ENCODE measurements around the gene TESK2. TPM values are rescaled to one million over a fixed set of nuclear protein-coding genes. Genes with fewer than 3 reads are reported as not detected.
"Not testable (repeated sequence)": the region's sequence is repeated elsewhere in the genome, so short reads cannot be mapped to it uniquely, and the experiment has no call there.

Gene TESK2
- total RNA-seq, 6 donors from 2014 or later: 2.3 to 7.4 (median 5.7) TPM

DNA sequence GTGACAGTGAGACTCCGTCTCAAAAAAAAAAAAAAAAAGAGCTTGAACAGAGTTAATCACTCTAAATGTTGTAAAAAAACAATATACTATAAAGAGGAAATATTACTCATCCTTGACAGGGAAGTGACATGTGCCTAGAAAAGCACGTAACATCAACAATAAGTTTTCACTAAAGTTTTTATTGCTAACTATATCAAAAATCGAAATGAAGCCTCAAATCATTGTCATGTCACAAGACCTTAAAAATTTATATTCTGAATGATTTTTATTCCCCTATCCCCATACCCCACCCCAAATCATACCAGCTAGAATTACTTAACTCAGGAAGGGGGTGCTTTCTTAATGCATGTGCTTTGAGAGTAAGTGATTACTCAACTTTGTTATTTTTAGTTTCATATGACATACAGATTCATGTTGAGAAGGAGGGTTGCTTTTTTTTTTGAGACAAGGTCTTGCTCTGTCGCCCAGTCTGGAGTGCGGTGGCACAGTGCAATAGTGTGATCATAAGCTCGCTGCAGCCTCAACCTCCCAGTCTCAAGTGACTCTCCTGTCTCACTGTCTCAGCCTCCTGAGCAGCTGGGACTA, 97.2 kb downstream of the TESK2 start:
- no peaks in the 10 kb centered on the region for H3K9me3 ChIP-seq
- H3K4me3 ChIP-seq: no peak overlapping the region
- H3K27me3 ChIP-seq: no peaks in the 10 kb centered on the region
- 49 to 51% methylated on average over 6 of the region's 6 CpGs for WGBS, 2 donors
- H3K4me1 ChIP-seq: peaks cover 12 to 18% (median 13%) of the 10 kb centered on the region in 4 donors
- ATAC-seq (ENCODE audit: low FRiP score in 2 of 2) (peak; percentile 53 to 85), DNase-seq (peak in 1 of 2 donors; percentile 45)
- H3K27ac ChIP-seq: peak overlapping the region; percentile 68 to 82 (median 74)
- no peak for TF ChIP-seq EP300 (IDR thresholded peaks at IDR 0.05)
- TF ChIP-seq POLR2AphosphoS5 (IDR thresholded peaks at IDR 0.05): peak in 1 of 2 donors; percentile 11
- no peaks in the 10 kb centered on the region for H3K36me3 ChIP-seq

DNA sequence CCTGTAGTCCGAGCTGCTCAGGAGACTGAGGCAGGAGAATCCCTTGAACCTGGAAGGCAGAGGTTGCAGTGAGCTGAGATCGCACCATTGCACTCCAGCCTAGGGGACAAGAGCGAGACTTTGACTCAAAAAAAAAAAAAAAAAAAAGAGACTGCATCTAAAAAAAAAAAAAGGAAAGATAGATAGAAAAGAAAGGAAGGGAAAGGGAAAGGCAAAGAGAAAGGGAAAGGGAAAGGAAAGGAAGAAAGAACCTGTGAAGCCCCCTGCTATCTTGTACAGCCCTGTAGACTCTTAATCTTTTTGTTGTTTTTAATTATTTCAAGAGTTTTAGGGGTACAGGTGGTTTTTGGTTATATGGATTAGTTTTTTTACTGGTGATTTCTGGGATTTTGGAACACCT, 104.7 kb downstream of the TESK2 start:
- no peak for DNase-seq
- no peak for TF ChIP-seq POLR2A (IDR thresholded peaks at IDR 0.05)
- no peak for TF ChIP-seq POLR2AphosphoS5 (IDR thresholded peaks at IDR 0.05)
- no peak for TF ChIP-seq EP300 (IDR thresholded peaks at IDR 0.05)
- TF ChIP-seq, protein P1, sequence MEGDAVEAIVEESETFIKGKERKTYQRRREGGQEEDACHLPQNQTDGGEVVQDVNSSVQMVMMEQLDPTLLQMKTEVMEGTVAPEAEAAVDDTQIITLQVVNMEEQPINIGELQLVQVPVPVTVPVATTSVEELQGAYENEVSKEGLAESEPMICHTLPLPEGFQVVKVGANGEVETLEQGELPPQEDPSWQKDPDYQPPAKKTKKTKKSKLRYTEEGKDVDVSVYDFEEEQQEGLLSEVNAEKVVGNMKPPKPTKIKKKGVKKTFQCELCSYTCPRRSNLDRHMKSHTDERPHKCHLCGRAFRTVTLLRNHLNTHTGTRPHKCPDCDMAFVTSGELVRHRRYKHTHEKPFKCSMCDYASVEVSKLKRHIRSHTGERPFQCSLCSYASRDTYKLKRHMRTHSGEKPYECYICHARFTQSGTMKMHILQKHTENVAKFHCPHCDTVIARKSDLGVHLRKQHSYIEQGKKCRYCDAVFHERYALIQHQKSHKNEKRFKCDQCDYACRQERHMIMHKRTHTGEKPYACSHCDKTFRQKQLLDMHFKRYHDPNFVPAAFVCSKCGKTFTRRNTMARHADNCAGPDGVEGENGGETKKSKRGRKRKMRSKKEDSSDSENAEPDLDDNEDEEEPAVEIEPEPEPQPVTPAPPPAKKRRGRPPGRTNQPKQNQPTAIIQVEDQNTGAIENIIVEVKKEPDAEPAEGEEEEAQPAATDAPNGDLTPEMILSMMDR (IDR thresholded peaks at IDR 0.05): no peak
- Histone ChIP-seq H3K4me3 (no peak overlapping the region), H3K27ac (no peak overlapping the region), H3K9me3 (no peaks in the 10 kb centered on the region), H3K4me1 (no peaks in the 10 kb centered on the region), H3K27me3 (no peaks in the 10 kb centered on the region), H3K36me3 (no peaks in the 10 kb centered on the region)
- ATAC-seq (ENCODE audit: low FRiP score in 2 of 2): no peak
- 98 to 100% methylated on average over 3 of the region's 3 CpGs for WGBS, 2 donors

DNA sequence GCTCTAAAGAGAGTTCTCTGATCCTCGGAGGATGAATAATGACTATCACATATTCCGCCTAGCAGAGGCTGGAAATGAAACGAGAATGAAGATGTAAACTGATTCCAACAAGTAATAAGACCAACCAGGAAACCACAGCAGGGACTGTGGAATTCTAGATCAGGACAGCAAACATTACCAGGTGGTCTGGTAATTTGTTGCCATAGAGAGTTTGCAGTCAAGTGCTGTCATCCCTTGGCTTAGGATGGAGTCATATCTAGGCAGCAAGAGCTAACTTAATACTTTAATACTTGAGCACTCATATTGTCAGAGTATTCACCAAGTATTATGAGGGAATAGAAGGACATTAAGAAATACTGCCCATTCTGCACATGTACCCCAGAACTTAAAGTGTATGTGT, 105.7 kb downstream of the TESK2 start:
- no peaks in the 10 kb centered on the region for H3K4me1 ChIP-seq
- no peak overlapping the region for H3K27ac ChIP-seq
- TF ChIP-seq POLR2A (IDR thresholded peaks at IDR 0.05) (no peak), EP300 (IDR thresholded peaks at IDR 0.05) (no peak), POLR2AphosphoS5 (IDR thresholded peaks at IDR 0.05) (no peak)
- TF ChIP-seq, protein P1 (IDR thresholded peaks at IDR 0.05): no peak
- no peaks in the 10 kb centered on the region for H3K27me3 ChIP-seq
- H3K9me3 ChIP-seq: no peaks in the 10 kb centered on the region
- H3K4me3 ChIP-seq: no peak overlapping the region
- no peak for ATAC-seq (ENCODE audit: low FRiP score in 2 of 2)
- no peaks in the 10 kb centered on the region for H3K36me3 ChIP-seq
- no peak for DNase-seq
- 88 to 93% methylated on average over 3 of the region's 3 CpGs for WGBS, 2 donors

GRCh38 chr1:45384213-45384612, 106.8 kb downstream of the TESK2 start:
- not testable (repeated sequence) for H3K36me3 ChIP-seq; H3K9me3 ChIP-seq; ATAC-seq (ENCODE audit: low FRiP score in 2 of 2); H3K4me1 ChIP-seq; H3K4me3 ChIP-seq; DNase-seq; H3K27ac ChIP-seq; H3K27me3 ChIP-seq
- 92 to 97% methylated on average over 4 of the region's 4 CpGs for WGBS, 2 donors

- no peak for DNase-seq
- no peak overlapping the region for H3K4me3 ChIP-seq
- H3K36me3 ChIP-seq: no peaks in the 10 kb centered on the region
- H3K27ac ChIP-seq: no peak overlapping the region
- H3K4me1 ChIP-seq: no peaks in the 10 kb centered on the region
- 78 to 80% methylated on average over 1 of the region's 1 CpG for WGBS, 2 donors
- no peak for ATAC-seq (ENCODE audit: low FRiP score in 2 of 2)
- no peaks in the 10 kb centered on the region for H3K9me3 ChIP-seq
- TF ChIP-seq POLR2AphosphoS5 (IDR thresholded peaks at IDR 0.05) (no peak), EP300 (IDR thresholded peaks at IDR 0.05) (no peak), POLR2A (IDR thresholded peaks at IDR 0.05) (no peak)
- TF ChIP-seq, protein P1 (IDR thresholded peaks at IDR 0.05): no peak
- no peaks in the 10 kb centered on the region for H3K27me3 ChIP-seq
Observed at GRCh38 chr1:45383191-45383590, 107.8 kb downstream of the TESK2 start.

DNA sequence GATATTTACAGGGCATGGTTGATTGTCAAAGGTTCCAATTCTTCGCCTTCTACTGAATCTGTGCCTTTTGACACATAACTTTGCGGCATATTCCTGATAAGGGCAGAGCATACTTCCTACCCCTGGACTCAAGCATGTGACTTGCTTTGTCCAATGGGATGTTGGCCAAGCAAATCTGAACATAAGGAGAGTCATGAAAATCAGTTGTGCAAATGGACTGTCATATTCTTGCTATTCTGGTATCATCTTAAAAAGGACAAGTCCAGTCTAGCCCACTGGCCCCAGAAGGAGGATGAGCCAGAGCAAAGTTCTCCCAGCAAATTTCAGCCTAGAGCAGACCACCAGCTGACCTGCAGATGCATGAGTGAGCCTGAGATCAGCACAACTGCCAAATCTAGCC, 109.7 kb downstream of the TESK2 start:
- Histone ChIP-seq H3K4me1 (no peaks in the 10 kb centered on the region), H3K27ac (no peak overlapping the region), H3K4me3 (no peak overlapping the region), H3K27me3 (no peaks in the 10 kb centered on the region), H3K36me3 (no peaks in the 10 kb centered on the region), H3K9me3 (no peaks in the 10 kb centered on the region)
- DNase-seq (no peak), ATAC-seq (ENCODE audit: low FRiP score in 2 of 2) (no peak)
- TF ChIP-seq EP300 (IDR thresholded peaks at IDR 0.05) (no peak), POLR2A (IDR thresholded peaks at IDR 0.05) (no peak), POLR2AphosphoS5 (IDR thresholded peaks at IDR 0.05) (no peak)
- TF ChIP-seq, protein P1 (IDR thresholded peaks at IDR 0.05): no peak
- 94% methylated on average over 2 of the region's 2 CpGs for WGBS, 2 donors
